Activated CD4-positive, alpha-beta T cell treated with anti-CD3 and anti-CD28 coated beads for 36 hours (primary cell): ENCODE measurements around the gene IMPA2. TPM values are rescaled to one million over a fixed set of nuclear protein-coding genes. Genes with fewer than 3 reads are reported as not detected.
A peak's percentile ranks its signal among the peaks of the same experiment; 100 is the strongest.
"Not testable (repeated sequence)": the region's sequence is repeated elsewhere in the genome, so short reads cannot be mapped to it uniquely, and the experiment has no call there.

Experiments
- ATAC-seq: fragments of 200-7000 bp; cut with Tn5 transposase; one replicate; pipeline ENCODE4 v1.10.0; 2021; ENCODE audit warnings: mild to moderate bottlenecking, moderate library complexity
- CTCF ChIA-PET: fragments of 350-600 bp; sonication (Branson Sonifier 250); formaldehyde crosslinking; loops from one replicate; lab custom pipeline; 2021; ENCODE audit warnings: antibody characterized with exemption; lab: Charles Lee
- POLR2A ChIA-PET: fragments of 350-600 bp; sonication (Branson Sonifier 250); formaldehyde crosslinking; loops from one replicate; lab custom pipeline; 2021; ENCODE audit warnings: antibody characterized with exemption, inconsistent platforms; lab: Charles Lee
- DNase-seq: peaks from one replicate; pipeline ENCODE4 v3.0.0-alpha.2; 2020
- H3K27ac Mint-ChIP-seq: one replicate; pipeline ENCODE4 v1.8.0; 2021; ENCODE audit warnings: mixed read lengths
- H3K27me3 Mint-ChIP-seq: one replicate; pipeline ENCODE4 v1.8.0; 2021; ENCODE audit warnings: mixed read lengths
- H3K36me3 Mint-ChIP-seq: one replicate; pipeline ENCODE4 v1.8.0; 2021; ENCODE audit warnings: low read depth, mixed read lengths
- H3K4me1 Mint-ChIP-seq: one replicate; pipeline ENCODE4 v1.8.0; 2021; ENCODE audit warnings: mixed read lengths
- H3K4me3 Mint-ChIP-seq: one replicate; pipeline ENCODE4 v1.8.0; 2021; ENCODE audit warnings: mild to moderate bottlenecking, moderate library complexity, mixed read lengths
- H3K9me3 Mint-ChIP-seq: one replicate; pipeline ENCODE4 v1.8.0; 2021; ENCODE audit warnings: low read depth, mixed read lengths
- intact Hi-C, 2 experiments: fragments of 100-400 bp; cut with DNase I in 1 of 2; cut with micrococcal nuclease in 1 of 2; formaldehyde crosslinking; loops; one replicate each; pipeline versions ENCODE4 v1.14.2 to v1.15.1; 2022 to 2024; cut with DNase I, micrococcal nuclease
- total RNA-seq, 2 experiments: library from RNA; stranded (reverse); gene quantifications; one replicate each; pipeline ENCODE4 v1.2.3, GENCODE V29; 2021

The IMPA2 gene
- total RNA-seq, 2 experiments from 2014 or later = 20.8 to 23.5 TPM

DNA sequence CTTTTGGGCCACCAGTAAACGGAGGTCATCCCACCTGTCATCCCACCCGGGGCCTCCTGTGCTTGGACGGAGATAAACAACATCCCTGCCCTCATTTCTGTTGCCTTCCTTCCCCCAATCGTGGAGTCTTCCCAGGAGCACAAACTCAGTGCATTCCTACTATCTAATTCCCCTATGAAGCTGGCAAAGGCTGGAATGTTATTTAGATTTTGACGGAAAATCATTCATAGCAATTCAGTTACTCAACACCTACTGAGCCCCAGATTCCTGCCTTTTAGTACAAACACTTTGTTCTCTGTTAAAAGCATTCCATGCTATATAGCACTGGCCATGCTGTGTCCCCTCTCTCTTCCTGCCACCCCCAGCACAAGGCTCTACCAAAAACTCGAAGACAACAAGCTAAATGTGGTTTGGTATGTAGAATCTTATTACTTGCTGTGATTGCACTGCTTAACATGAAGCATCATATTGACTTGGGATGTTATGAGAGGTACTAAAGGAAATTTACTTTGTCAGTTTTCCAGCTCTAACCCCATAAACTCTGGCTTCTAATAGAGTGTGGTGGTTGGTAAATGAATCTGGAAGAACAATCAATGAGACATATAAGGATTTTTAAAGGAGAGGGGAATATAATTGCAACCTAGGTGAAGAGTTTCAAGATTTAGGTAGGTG is 32.3 kb upstream of the IMPA2 start:
- DNase-seq (no peak), ATAC-seq (no peak)
- intact Hi-C loops = no loop called here
- H3K4me3 Mint-ChIP-seq = no peak overlapping the region
- ChIA-PET CTCF (interaction anchor here (1.1 to 3.8 kb wide), 4 partner anchors 11 to 217 kb away, joined by 3 to 38 read pairs (median 6); no protein-coding TSS in a partner anchor), POLR2A (no interaction called here)
- no peaks in the 10 kb centered on the region for H3K36me3 Mint-ChIP-seq
- H3K27me3 Mint-ChIP-seq = no peaks in the 10 kb centered on the region
- no peaks in the 10 kb centered on the region for H3K9me3 Mint-ChIP-seq
- H3K4me1 Mint-ChIP-seq = peaks cover 10% of the 10 kb centered on the region
- no peak overlapping the region for H3K27ac Mint-ChIP-seq

DNA sequence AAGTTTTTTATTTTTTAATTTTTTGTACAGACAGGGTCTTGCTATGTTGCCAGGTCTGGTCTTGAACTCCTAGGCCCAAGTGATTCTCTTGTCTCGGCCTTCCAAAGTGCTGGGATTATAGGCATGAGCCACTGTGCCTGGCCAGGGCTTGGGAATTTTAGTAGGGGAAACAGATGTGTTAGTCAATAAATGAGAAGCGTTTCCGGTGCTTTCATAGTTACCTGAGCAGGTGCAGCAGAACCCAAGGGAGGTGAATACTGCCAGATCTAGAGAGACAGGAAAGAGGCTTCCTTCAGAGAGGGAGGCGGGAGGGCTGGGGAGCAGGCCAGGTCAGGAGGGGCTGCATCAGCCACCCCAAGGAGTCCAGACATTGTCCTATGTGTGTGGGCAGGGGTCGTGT is 30.5 kb upstream of the IMPA2 start:
- Mint-ChIP-seq H3K36me3 (no peaks in the 10 kb centered on the region), H3K27ac (no peak overlapping the region), H3K4me1 (peaks cover 13% of the 10 kb centered on the region), H3K9me3 (no peaks in the 10 kb centered on the region), H3K27me3 (no peaks in the 10 kb centered on the region), H3K4me3 (no peak overlapping the region)
- DNase-seq (no peak), ATAC-seq (no peak)
- CTCF ChIA-PET = interaction anchor here (1.1 to 2.4 kb wide), 4 partner anchors 12 to 88 kb away, joined by 4 to 7 read pairs (median 5); no protein-coding TSS in a partner anchor
- intact Hi-C loops = no loop called here
- POLR2A ChIA-PET = no interaction called here

DNA sequence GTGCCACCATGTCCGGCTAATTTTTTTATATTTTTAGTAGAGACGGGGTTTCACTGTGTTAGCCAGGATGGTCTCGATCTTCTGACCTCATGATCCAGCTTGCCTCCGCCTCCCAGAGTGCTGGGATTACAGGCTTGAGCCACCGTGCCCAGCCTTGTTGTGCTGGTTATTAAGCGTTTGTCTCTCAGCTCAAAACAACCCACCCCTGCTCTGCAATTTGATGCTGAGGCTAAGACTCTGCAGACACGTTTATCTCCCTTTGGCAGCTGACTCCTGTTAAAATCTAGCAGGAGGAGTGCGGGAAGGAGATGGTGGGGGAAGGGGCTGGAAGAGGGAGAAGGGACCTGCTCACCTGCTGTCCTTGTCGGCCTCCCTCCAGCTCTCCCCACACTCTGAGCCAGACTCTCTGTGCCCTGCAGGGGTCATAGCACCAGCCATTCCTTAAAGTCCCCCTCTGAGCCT is 29.9 kb upstream of the IMPA2 start:
- no peaks in the 10 kb centered on the region for H3K9me3 Mint-ChIP-seq
- no peak for ATAC-seq
- DNase-seq = no peak
- no peak overlapping the region for H3K27ac Mint-ChIP-seq
- peaks cover 13% of the 10 kb centered on the region for H3K4me1 Mint-ChIP-seq
- intact Hi-C loops = no loop called here
- ChIA-PET POLR2A (no interaction called here), CTCF (interaction anchor here (1.3 kb wide), 1 partner anchor 13 kb away, joined by 4 read pairs; no protein-coding TSS in a partner anchor)
- H3K36me3 Mint-ChIP-seq = no peaks in the 10 kb centered on the region
- H3K4me3 Mint-ChIP-seq = no peak overlapping the region
- no peaks in the 10 kb centered on the region for H3K27me3 Mint-ChIP-seq

GRCh38 chr18:11953113-11953512 is 28.2 kb upstream of the IMPA2 start:
- peak; percentile 44 for ATAC-seq
- intact Hi-C loops = no loop called here
- CTCF ChIA-PET = interaction anchor here (1.5 kb wide), 1 partner anchor 29 kb away, joined by 3 read pairs; no protein-coding TSS in a partner anchor
- peaks cover 3% of the 10 kb centered on the region for H3K4me1 Mint-ChIP-seq
- no peak overlapping the region for H3K27ac Mint-ChIP-seq
- POLR2A ChIA-PET = no interaction called here
- no peaks in the 10 kb centered on the region for H3K36me3 Mint-ChIP-seq
- DNase-seq = no peak
- H3K4me3 Mint-ChIP-seq = no peak overlapping the region
- peaks cover 13% of the 10 kb centered on the region for H3K9me3 Mint-ChIP-seq
- peaks cover 2% of the 10 kb centered on the region for H3K27me3 Mint-ChIP-seq

DNA sequence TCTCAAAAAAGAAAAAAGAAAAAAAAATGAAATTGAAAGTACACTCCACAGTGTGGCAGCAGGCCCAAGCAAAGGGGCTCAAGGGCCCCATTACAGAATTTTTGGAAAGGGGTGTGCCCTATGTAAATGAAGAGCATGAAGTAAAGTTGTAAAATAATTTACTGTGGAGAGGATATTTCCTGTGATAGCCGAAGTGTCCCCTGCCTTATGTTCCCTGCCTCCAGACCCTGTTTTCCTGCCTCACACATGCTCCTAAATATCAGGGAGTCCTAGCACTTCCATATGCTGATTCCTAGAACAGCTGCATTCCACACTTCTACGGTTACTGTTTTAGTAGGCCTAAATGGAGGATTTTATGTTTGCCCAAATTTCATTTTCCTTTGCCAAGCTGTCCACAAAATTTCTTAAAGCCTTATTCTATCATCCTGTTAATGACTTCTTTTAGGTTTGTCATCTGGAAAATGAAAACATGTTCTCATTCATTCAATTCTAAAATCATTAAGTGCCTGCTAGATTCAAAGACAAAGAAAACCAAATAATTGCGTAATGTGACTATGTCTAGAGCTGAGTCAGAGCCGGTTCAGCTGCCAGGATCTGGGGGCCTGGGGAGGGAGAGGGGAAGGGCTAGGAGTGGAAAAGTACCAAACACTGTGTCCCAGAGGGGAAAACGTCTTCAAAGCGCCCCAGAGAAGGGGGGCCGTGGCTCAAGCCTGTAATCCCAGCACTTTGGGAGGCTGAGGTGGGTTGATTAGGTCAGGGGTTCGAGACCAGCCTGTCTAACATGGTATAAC is 25.9 kb upstream of the IMPA2 start:
- peak; percentile 33 for ATAC-seq
- peaks cover 13% of the 10 kb centered on the region for H3K9me3 Mint-ChIP-seq
- H3K27me3 Mint-ChIP-seq = peaks cover 2% of the 10 kb centered on the region
- POLR2A ChIA-PET = no interaction called here
- intact Hi-C loops = no loop called here
- no peak overlapping the region for H3K27ac Mint-ChIP-seq
- CTCF ChIA-PET = interaction anchor here (0.6 kb wide), 1 partner anchor 822 kb away, joined by 3 read pairs; no protein-coding TSS in a partner anchor
- no peaks in the 10 kb centered on the region for H3K36me3 Mint-ChIP-seq
- peak; percentile 9 for DNase-seq
- no peak overlapping the region for H3K4me3 Mint-ChIP-seq
- peaks cover 3% of the 10 kb centered on the region for H3K4me1 Mint-ChIP-seq

DNA sequence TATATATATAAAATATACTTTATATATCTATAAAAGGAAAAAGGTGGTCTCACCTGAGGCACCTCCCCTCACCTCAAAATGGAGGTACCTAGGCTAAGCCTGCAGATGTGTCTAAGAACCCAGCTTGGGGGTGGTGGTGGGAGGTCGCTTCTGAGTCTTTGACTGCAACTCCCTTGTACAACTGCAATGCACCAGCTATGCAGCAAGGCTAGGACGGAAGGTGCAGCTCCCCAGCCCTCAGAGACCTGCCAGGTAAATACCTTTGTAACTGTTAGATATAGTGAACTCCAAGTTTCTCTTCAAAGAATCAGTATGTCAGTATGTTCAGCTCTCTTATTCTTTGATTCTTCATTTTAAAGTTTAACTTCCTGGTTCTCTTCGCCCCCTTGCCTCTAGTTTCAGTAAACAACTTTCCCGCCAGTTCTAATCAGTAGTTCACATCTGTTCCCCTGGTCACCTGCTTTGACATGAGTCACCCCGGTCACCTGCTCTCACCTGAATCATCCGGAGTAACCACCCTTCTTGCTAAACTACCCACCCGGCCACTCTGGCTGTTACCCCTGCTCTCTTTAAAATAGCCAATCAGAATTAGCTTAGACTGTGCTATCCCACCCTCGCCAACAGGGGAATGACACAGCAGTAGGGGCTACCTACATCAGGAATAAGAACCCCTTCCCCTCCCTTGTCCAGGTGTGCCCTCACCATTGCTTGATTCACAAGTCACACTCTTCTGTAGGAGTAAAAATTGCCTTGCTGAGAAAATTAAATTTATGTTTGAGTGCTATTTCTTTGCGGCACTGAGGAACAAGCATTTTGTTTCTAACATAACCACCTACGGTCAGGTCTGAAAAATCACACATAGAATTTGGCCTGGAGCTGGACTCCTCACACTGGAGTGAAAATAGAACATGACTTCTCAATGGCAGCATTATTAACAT is 24.7 kb upstream of the IMPA2 start:
- Mint-ChIP-seq H3K36me3 (no peaks in the 10 kb centered on the region), H3K4me1 (peaks cover 3% of the 10 kb centered on the region), H3K27me3 (peaks cover 2% of the 10 kb centered on the region), H3K4me3 (no peak overlapping the region), H3K27ac (no peak overlapping the region), H3K9me3 (peaks cover 13% of the 10 kb centered on the region)
- DNase-seq (no peak), ATAC-seq (no peak)
- CTCF ChIA-PET = no interaction called here
- POLR2A ChIA-PET = no interaction called here
- intact Hi-C loops = no loop called here

DNA sequence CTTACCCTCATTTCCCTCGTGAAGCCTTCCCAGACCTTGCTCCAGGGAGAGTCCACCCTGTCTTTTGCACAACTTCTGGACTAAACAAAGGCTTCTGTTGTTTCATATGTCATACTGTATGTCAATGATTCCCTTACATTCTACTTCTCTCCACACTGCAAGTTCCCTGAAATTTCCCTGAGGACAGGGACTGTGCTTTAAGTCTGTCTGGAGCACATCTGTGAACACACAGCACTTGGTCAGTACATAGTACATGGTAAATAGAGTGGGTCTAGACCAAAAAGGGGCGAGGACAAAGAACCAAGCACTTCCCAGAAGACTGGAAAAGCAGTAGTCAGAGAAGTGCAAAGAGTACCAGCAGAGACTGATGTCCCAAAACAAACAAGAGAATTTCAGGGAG is 23.7 kb upstream of the IMPA2 start:
- H3K9me3 Mint-ChIP-seq = peaks cover 13% of the 10 kb centered on the region
- peaks cover 3% of the 10 kb centered on the region for H3K4me1 Mint-ChIP-seq
- H3K4me3 Mint-ChIP-seq = no peak overlapping the region
- ATAC-seq = no peak
- ChIA-PET POLR2A (no interaction called here), CTCF (no interaction called here)
- H3K27me3 Mint-ChIP-seq = peaks cover 2% of the 10 kb centered on the region
- H3K27ac Mint-ChIP-seq = no peak overlapping the region
- no peak for DNase-seq
- H3K36me3 Mint-ChIP-seq = no peaks in the 10 kb centered on the region
- intact Hi-C loops = no loop called here

DNA sequence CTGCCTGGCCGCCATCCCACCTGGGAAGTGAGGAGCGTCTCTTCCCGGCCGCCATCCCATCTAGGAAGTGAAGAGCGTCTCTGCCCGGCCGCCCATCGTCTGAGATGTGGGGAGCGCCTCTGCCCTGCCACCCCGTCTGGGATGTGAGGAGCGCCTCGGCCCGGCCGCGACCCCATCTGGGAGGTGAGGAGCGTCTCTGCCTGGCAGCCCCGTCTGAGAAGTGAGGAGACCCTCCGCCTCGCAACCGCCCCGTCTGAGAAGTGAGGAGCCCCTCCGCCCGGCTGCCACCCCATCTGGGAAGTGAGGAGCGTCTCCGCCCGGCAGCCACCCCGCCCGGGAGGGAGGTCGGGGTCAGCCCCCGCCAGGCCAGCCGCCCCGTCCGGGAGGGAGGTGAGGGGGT is 21.7 kb upstream of the IMPA2 start:
- H3K9me3 Mint-ChIP-seq = peaks cover 13% of the 10 kb centered on the region
- intact Hi-C loops, POLR2A ChIA-PET, H3K4me3 Mint-ChIP-seq, H3K4me1 Mint-ChIP-seq, H3K27ac Mint-ChIP-seq, H3K36me3 Mint-ChIP-seq, CTCF ChIA-PET, ATAC-seq, H3K27me3 Mint-ChIP-seq, DNase-seq: not testable (repeated sequence)

DNA sequence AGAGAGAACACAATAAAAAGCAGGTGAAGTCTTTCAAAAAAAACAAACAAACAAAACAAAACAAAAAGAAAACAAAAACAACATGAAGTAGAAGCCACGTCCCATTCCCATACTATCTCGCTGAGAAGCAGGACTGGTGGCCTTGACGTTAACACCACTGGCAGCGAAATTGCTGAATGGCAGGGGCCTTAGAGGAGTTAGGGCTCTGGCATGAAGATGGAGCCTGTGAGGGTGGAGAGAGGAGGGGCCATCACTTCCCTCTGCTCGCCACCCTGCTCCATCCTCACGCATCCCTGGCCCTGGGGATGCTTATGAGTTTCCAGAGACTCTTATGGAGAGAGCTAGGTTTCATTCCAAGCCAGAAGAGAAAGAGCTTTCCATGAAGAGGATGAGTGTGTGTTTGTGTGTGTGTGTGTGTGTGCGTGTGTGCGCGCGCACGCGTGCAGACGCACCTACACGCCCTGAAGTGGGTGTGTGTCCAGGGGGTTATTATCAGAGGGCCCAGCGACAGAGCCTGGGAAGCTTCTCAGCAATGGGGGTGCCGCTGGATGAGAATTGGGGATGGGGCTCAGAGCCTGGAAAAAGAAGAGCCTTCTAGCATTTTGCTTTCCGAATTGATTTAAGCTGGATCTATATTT is 20.4 kb upstream of the IMPA2 start:
- intact Hi-C loops = no loop called here
- DNase-seq = no peak
- ChIA-PET POLR2A (no interaction called here), CTCF (interaction anchor here (0.7 kb wide), 1 partner anchor 219 kb away, joined by 3 read pairs; no protein-coding TSS in a partner anchor)
- H3K27me3 Mint-ChIP-seq = peaks cover 2% of the 10 kb centered on the region
- H3K27ac Mint-ChIP-seq = no peak overlapping the region
- H3K4me1 Mint-ChIP-seq = no peaks in the 10 kb centered on the region
- no peaks in the 10 kb centered on the region for H3K36me3 Mint-ChIP-seq
- peaks cover 13% of the 10 kb centered on the region for H3K9me3 Mint-ChIP-seq
- no peak overlapping the region for H3K4me3 Mint-ChIP-seq
- no peak for ATAC-seq

DNA sequence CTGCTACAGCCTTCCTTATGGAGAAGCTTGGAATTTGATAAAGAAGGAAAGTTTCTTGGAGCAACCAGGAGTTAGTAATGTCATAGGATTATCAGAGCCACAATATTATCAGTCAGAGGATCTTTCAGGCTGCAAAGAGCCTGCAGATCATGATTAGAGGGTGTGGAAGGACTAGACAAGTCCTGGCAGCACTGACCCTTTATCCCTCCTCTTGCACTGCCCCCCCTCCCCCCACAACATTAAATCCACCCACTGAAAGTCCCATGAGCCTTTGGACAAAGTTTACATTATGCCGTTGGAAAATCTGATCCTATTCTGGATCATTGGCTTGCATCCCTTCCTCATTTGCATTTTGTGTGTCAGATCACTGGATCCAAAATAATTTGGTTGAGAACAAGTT is 18.7 kb upstream of the IMPA2 start:
- H3K4me3 Mint-ChIP-seq = no peak overlapping the region
- DNase-seq (no peak), ATAC-seq (no peak)
- peaks cover 2% of the 10 kb centered on the region for H3K9me3 Mint-ChIP-seq
- H3K27ac Mint-ChIP-seq = no peak overlapping the region
- no peaks in the 10 kb centered on the region for H3K4me1 Mint-ChIP-seq
- CTCF ChIA-PET = no interaction called here
- intact Hi-C loops = no loop called here
- H3K36me3 Mint-ChIP-seq = no peaks in the 10 kb centered on the region
- H3K27me3 Mint-ChIP-seq = peaks cover 1% of the 10 kb centered on the region
- POLR2A ChIA-PET = no interaction called here
